ENCODE measurements around the gene CHAD.

- TF ChIP-seq CTCF (IDR thresholded peaks at IDR 0.05) (no peak), POLR2A (IDR thresholded peaks at IDR 0.05) (no peak)
Observed at GRCh38 chr17:50474523-50474922, 5.8 kb upstream of the CHAD start.

Data from testis (tissue), 2 donors.